ENCODE results near the gene CERS6.
A peak's percentile ranks its signal among the peaks of the same experiment; 100 is the strongest.

The CERS6 gene

DNA sequence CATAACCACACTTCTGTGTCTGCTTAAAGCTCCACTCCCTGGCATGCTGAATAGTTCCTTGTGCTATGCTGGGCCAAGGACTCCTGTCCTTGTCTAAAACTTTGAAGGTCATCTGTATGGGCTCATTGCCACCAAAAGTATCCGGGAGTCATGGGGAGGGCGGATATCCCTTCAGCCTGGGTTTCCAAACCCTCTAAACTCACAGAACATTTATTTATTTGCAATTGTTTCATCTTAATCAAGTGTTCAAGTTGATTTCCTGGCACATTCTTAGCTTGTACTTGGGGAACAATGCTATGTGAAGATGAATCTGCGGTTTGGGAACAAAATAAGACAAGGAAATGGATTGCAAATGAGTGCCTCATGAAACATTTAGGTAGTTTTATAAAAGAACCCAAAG lies 348.1 kb downstream of the CERS6 start:
- ATAC-seq (no peak), DNase-seq (ENCODE audit: low spot score in 2 of 2) (no peak)
- H3K27ac Mint-ChIP-seq: no peak overlapping the region
- no peaks in the 10 kb centered on the region for H3K4me1 Mint-ChIP-seq
- no peaks in the 10 kb centered on the region for H3K9me3 Mint-ChIP-seq
- no peak overlapping the region for H3K4me3 Mint-ChIP-seq
- H3K36me3 Mint-ChIP-seq: no peaks in the 10 kb centered on the region

DNA sequence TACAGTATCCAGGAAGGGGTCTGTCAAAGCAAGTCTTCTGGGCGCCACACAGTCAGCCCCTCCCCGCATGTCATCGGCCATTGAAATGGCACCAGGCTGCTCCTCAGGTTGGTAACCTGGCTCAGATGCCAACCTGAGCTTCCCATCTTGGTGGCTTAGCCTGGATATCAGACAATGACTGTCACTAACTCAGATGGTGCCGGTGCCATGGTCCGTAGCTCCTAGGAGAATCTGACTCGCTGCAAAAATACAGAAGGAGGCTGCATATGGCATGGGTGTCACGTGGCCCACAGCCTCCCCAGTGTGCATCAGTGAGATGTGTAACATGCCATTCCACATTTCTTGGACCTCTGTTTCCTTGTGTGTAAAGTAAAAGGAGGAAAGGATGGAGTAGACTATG lies 349.5 kb downstream of the CERS6 start:
- H3K4me3 Mint-ChIP-seq: no peak overlapping the region
- H3K4me1 Mint-ChIP-seq: no peaks in the 10 kb centered on the region
- no peak for DNase-seq (ENCODE audit: low spot score in 2 of 2)
- no peaks in the 10 kb centered on the region for H3K36me3 Mint-ChIP-seq
- H3K9me3 Mint-ChIP-seq: no peaks in the 10 kb centered on the region
- no peak for ATAC-seq
- no peak overlapping the region for H3K27ac Mint-ChIP-seq

DNA sequence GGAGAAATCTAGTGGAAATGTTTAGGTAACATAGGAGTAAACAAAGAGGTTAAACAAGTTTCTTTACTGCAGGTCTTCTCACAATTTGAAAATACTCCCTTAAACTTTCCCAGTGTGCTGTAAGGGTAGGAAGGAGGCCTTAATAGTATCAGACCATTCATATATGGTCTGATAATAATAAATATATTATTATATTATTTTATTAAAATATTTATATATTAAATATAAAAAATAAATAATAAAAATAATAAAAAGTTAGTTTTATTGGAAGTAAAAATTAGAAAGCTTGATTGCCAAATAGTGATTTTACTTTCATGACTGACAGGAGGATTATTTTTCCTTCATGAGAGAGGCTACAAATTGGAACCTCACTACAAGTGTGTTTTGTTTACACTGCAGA lies 353.5 kb downstream of the CERS6 start:
- DNase-seq (ENCODE audit: low spot score in 2 of 2): no peak
- ATAC-seq: no peak
- Mint-ChIP-seq H3K27ac (no peak overlapping the region), H3K36me3 (no peaks in the 10 kb centered on the region), H3K4me1 (no peaks in the 10 kb centered on the region), H3K4me3 (no peak overlapping the region), H3K9me3 (no peaks in the 10 kb centered on the region)

DNA sequence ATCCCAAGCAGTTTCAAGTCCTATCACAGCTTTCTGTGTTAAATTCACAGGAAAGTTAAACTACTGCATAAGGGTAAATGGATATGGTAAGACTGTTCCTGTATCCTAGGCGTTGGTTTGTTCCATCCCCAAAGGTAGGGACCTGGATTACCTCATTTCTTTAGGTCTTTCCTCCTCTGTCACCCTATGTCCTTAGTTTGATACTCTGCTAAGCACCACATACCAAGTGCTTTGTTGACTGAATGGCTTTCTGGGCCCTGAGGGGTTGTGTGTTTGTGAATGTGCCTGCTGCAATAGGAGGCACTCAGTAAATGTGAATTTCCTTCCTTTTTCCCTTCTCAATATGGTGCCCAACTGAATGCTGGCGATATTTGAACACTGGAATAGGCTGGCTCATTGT lies 354.2 kb downstream of the CERS6 start:
- Mint-ChIP-seq H3K27ac (no peak overlapping the region), H3K36me3 (no peaks in the 10 kb centered on the region), H3K9me3 (no peaks in the 10 kb centered on the region), H3K4me3 (no peak overlapping the region), H3K4me1 (no peaks in the 10 kb centered on the region)
- ATAC-seq: no peak
- no peak for DNase-seq (ENCODE audit: low spot score in 2 of 2)

DNA sequence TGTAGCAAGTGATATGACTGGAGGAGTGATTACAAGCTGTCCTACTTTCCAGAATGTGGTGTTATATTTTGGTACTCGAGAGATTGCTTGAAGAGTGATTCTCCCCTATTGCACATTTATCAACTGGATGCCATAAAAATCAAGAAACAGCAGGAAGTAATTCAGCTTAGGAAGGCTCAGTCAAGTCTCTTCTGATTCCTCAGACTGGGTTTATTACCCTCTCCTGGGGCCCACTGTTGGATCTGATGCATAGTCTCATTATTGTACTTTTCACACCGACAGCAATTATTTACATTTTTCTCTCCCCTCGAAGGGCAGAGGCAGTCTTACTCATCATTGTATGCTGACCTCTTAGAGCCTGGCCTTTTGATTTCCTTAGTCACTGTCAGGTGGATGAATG lies 355.6 kb downstream of the CERS6 start:
- H3K27ac Mint-ChIP-seq: no peak overlapping the region
- ATAC-seq: no peak
- no peaks in the 10 kb centered on the region for H3K9me3 Mint-ChIP-seq
- H3K36me3 Mint-ChIP-seq: no peaks in the 10 kb centered on the region
- no peaks in the 10 kb centered on the region for H3K4me1 Mint-ChIP-seq
- H3K4me3 Mint-ChIP-seq: no peak overlapping the region
- no peak for DNase-seq (ENCODE audit: low spot score in 2 of 2)

DNA sequence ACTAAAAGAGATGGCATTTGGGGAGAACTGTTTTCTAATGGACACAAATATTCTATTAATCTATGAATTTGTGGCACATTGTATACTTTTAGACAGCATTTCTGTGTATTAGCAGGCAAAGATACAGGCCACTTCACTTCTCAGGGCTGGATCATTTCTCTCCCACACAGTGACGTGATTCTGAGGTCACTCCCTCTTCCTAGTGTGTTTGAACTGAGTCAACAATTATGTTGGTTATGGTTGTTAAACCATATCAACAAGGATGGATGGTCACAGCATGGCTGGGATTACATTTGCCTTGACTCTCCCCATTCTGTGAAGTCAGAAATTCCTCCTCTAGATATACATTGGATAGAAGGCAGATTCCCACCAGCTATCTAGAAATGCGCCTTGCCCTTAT lies 358.0 kb downstream of the CERS6 start:
- H3K27ac Mint-ChIP-seq: no peak overlapping the region

DNA sequence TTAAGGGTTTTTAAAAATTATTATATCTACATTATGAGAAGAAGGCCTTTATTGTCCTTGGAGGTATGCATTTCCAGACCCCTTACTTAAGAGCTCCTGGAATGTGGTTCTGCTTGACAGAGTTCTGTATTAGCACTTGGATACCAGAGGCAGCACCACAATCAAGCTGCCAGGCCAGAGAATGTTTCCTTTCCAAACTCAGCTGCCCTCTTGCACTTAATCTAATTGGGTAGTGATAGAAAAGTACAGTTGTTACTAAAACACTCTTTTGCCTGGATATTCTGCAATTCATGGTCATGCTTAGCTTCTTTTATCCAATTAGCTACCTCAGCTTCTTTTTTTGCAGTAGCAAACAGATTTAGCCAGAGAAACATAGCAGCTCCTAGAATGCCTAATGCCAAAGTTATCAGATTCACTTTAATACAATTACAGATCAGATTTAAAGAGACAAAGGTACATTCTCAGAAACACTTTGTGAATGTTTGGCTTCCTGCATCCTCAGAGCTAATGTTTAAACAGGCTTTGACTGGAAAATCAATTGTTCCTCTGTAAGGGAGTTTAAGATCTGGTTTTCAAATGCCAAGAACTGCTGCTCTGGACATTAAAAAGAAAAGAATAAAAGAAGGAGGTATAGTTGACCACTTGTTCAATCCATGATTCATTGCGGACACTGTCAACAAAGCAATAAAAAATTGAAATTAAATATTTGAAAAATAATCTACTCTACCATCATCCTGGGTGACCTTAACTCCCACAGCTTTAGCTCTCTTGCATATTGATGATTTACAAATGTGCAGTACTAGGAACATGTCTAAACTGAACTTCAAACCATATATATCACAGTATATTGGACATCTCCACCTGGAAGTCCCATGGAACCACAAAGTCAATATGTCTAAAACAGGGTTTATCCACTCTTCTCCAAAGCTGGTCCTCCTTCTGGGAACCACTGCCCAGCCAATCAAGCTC lies 359.2 kb downstream of the CERS6 start:
- no peak for ATAC-seq
- Mint-ChIP-seq H3K36me3 (no peaks in the 10 kb centered on the region), H3K4me3 (no peak overlapping the region), H3K9me3 (no peaks in the 10 kb centered on the region), H3K4me1 (no peaks in the 10 kb centered on the region), H3K27ac (no peak overlapping the region)
- no peak for DNase-seq (ENCODE audit: low spot score in 2 of 2)

More for the DNA sequence above, 358.0 kb downstream of the CERS6 start:
- DNase-seq (ENCODE audit: low spot score in 2 of 2) (no peak), ATAC-seq (no peak)
- Mint-ChIP-seq H3K4me3 (no peak overlapping the region), H3K9me3 (no peaks in the 10 kb centered on the region), H3K4me1 (no peaks in the 10 kb centered on the region), H3K36me3 (no peaks in the 10 kb centered on the region)

DNA sequence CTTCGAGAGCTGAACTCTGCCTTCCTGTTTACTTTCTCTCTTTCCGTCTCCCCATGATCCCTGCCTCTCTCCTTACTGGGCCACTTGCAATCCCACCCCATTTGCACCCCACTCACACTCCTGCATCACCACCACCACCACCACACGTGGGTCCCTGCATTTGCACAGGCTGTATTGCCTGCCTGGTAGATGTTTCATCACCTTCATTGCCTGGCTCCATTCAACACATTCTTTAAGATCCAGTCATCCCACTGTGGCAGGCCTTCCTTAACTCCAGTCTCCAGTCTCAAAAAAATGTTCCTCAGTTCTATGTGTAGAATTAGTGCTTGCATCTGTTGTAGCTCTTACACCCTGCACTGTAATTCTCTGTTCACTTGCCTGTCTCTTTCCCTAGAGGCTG lies 360.3 kb downstream of the CERS6 start:
- ATAC-seq (no peak), DNase-seq (ENCODE audit: low spot score in 2 of 2) (no peak)
- no peaks in the 10 kb centered on the region for H3K9me3 Mint-ChIP-seq
- H3K36me3 Mint-ChIP-seq: no peaks in the 10 kb centered on the region
- H3K4me3 Mint-ChIP-seq: no peak overlapping the region
- H3K4me1 Mint-ChIP-seq: no peaks in the 10 kb centered on the region
- no peak overlapping the region for H3K27ac Mint-ChIP-seq

DNA sequence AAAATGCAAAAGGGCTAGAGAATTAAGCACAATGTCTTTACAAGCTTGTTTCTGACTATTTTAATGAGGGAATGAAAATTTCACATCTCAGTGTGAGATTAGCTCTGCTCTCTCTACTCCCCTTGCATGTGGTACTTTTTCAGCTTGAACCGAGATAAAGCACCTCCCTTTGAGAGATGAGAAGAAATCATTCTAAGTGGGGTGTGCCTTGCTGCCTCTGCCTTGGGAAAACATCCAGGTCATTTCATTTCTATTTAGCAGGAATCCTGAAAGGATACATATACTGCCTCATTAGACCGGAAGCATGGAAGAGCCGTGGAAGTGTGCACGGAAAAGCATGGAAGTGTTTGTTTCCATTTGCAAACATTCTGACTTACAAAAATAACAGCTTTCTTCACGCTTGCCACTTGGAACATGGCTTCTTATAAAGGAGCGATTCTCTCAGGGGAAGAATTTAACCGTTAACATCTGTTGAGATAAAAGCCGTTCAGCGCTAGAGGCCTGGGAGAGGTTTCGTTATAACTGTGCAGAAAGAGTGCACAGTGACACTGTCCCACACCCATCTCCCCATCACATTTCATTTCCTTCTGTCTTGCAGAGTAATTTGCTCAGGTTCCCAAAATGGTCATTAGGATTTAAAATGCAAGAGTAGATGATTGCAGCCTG lies 363.1 kb downstream of the CERS6 start:
- DNase-seq (ENCODE audit: low spot score in 2 of 2): no peak
- Mint-ChIP-seq H3K27ac (no peak overlapping the region), H3K4me1 (no peaks in the 10 kb centered on the region), H3K4me3 (no peak overlapping the region), H3K36me3 (no peaks in the 10 kb centered on the region), H3K9me3 (no peaks in the 10 kb centered on the region)
- ATAC-seq: no peak

DNA sequence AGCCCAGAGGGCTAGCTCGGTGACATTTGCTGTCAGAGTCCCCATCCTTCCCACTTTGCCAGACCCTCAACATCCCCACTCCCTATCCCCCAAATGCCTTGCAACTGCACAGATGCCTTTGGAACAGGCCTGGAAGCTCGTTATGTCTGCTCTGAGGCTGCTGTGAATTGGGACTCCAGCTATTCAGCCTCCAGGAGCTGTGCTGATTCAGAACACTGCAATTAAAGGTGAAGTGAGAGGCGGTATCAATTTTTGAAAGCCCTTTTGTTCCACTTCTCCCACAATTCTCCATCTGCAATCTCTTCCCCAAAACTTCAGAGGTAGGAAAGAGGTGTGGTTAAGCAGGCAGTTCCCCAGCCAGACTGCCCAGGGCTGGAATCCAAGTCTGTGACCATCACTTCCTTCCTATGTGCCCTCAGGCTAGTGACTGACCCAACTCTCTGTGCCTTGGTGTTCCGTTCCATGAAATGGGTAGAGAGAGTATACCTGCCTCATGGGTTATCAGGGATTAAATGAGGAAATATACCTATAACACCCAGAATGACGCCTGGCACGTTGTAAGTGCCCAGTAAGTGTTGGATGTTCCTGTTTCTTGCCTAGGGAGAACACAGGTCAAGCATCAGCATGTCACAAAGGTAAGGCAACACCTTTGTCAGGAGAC lies 363.9 kb downstream of the CERS6 start:
- DNase-seq (ENCODE audit: low spot score in 2 of 2) (no peak), ATAC-seq (peak; percentile 19)

DNA sequence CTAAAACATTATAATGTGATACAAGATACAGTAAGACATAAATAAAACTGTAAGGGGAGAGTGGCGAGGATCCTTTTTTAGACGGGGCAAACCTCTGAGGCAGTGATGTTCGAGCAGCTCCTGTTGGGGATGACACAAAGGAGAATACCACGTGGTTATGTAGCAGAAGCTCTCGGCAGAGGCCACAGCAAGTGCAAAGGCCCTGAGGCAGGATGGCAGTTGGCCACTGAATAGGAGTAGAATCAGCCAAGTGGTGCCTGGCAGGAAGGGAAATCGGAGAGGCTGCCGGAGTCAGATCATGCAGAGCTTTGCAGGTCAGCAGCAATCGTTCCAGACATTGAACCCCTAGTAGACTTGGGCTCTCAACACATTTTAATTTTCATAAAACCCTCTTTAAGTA lies 365.5 kb downstream of the CERS6 start:
- Mint-ChIP-seq H3K9me3 (no peaks in the 10 kb centered on the region), H3K4me3 (no peak overlapping the region), H3K36me3 (no peaks in the 10 kb centered on the region), H3K27ac (no peak overlapping the region), H3K4me1 (no peaks in the 10 kb centered on the region)
- ATAC-seq (no peak), DNase-seq (ENCODE audit: low spot score in 2 of 2) (no peak)

More for the DNA sequence above, 363.9 kb downstream of the CERS6 start:
- Mint-ChIP-seq H3K9me3 (no peaks in the 10 kb centered on the region), H3K27ac (no peak overlapping the region), H3K4me1 (no peaks in the 10 kb centered on the region), H3K4me3 (no peak overlapping the region), H3K36me3 (no peaks in the 10 kb centered on the region)

DNA sequence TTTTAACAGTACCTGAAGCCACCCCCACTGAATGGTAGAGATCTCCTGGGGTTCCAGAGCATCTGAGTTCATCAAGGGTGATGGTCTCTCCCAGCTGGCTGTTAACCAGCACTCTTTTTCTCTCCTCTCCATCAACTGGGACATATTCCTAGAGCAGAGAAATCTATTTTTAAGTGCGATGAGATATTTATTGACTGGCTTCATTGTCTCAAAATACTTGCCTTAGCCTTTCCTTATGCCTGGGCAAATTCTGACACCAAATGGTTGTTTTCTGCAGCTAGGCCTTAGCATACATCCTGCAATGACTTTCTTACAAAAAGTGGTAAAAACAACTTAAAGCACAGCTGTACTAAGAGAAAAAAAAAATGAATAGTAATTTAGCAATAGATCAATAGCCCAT lies 365.9 kb downstream of the CERS6 start:
- no peaks in the 10 kb centered on the region for H3K36me3 Mint-ChIP-seq
- DNase-seq (ENCODE audit: low spot score in 2 of 2) (no peak), ATAC-seq (no peak)
- H3K27ac Mint-ChIP-seq: no peak overlapping the region
- H3K4me3 Mint-ChIP-seq: no peak overlapping the region
- H3K4me1 Mint-ChIP-seq: no peaks in the 10 kb centered on the region
- no peaks in the 10 kb centered on the region for H3K9me3 Mint-ChIP-seq

All from stimulated activated effector memory CD8-positive, alpha-beta T cell treated with anti-CD3 and anti-CD28 coated beads, Interleukin-12 subunit alpha, Interleukin-12 subunit beta, amount 100 ng/mL, for 72 hours (primary cell).